ENCODE measurements around the gene AVPR1B.

AVPR1B gene

GRCh38 chr1:206125346-206125745 is 8.2 kb upstream of the AVPR1B start:
- POLR2A ChIA-PET = no interaction called here
- CTCF ChIA-PET = no interaction called here
- no peak for TF ChIP-seq CTCF (IDR thresholded peaks at IDR 0.05; ENCODE audit: control extremely low read depth, extremely low read depth, low read depth, missing control alignments)
- no peak for DNase-seq (ENCODE audit: extremely low spot score)

- TF ChIP-seq CTCF (IDR thresholded peaks at IDR 0.05; ENCODE audit: control extremely low read depth, extremely low read depth, low read depth, missing control alignments) = no peak
- DNase-seq (ENCODE audit: extremely low spot score) = no peak
- ChIA-PET POLR2A (no interaction called here), CTCF (no interaction called here)
These were observed 5.5 kb upstream of the AVPR1B start for GRCh38 chr1:206122686-206123085.

- no peak for TF ChIP-seq CTCF (IDR thresholded peaks at IDR 0.05; ENCODE audit: control extremely low read depth, extremely low read depth, low read depth, missing control alignments)
- ChIA-PET CTCF (interaction anchor here (0.6 kb wide), 2 partner anchors 13 to 861 kb away, joined by 3 read pairs; no protein-coding TSS in a partner anchor), POLR2A (no interaction called here)
- no peak for DNase-seq (ENCODE audit: extremely low spot score)
These were observed 4.1 kb upstream of the AVPR1B start for GRCh38 chr1:206121269-206121668.

- TF ChIP-seq CTCF (IDR thresholded peaks at IDR 0.05; ENCODE audit: control extremely low read depth, extremely low read depth, low read depth, missing control alignments) = no peak
- POLR2A ChIA-PET = no interaction called here
- CTCF ChIA-PET = interaction anchor here (0.8 to 1.9 kb wide), 2 partner anchors 14 to 86 kb away, joined by 3 to 4 read pairs; no protein-coding TSS in a partner anchor
These were observed 3.2 kb upstream of the AVPR1B start for GRCh38 chr1:206120406-206120805.

GRCh38 chr1:206116873-206117150 is 376 bp downstream of the AVPR1B start:
- DNase-seq (ENCODE audit: extremely low spot score) = no peak
- no peak for TF ChIP-seq CTCF (IDR thresholded peaks at IDR 0.05; ENCODE audit: control extremely low read depth, extremely low read depth, low read depth, missing control alignments)
- POLR2A ChIA-PET = no interaction called here
- CTCF ChIA-PET = no interaction called here

More at GRCh38 chr1:206120406-206120805, 3.2 kb upstream of the AVPR1B start:
- DNase-seq (ENCODE audit: extremely low spot score) = no peak

GRCh38 chr1:206116191-206116872 is 856 bp downstream of the AVPR1B start:
- CTCF ChIA-PET = interaction anchor here (1.2 to 1.7 kb wide), 2 partner anchors 10 to 132 kb away, joined by 5 to 13 read pairs; no protein-coding TSS in a partner anchor

More at GRCh38 chr1:206116191-206116872, 856 bp downstream of the AVPR1B start:
- DNase-seq (ENCODE audit: extremely low spot score) = no peak
- POLR2A ChIA-PET = no interaction called here
- no peak for TF ChIP-seq CTCF (IDR thresholded peaks at IDR 0.05; ENCODE audit: control extremely low read depth, extremely low read depth, low read depth, missing control alignments)
